EL (cell line): ENCODE results near the gene SSRP1.
A peak's percentile ranks its signal among the peaks of the same experiment; 100 is the strongest.
"Not testable (repeated sequence)": the region's sequence is repeated elsewhere in the genome, so short reads cannot be mapped to it uniquely, and the experiment has no call there.

Experiments used
- DNase-seq: peaks from one replicate; pipeline ENCODE4 v3.0.0-alpha.2; 2016

The SSRP1 gene

GRCh38 chr11:57313071-57313787 is 22.5 kb downstream of the SSRP1 start:
- DNase-seq = no peak

GRCh38 chr11:57312511-57313021 is 23.1 kb downstream of the SSRP1 start:
- no peak for DNase-seq

- peak; percentile 98 for DNase-seq
Observed at GRCh38 chr11:57311109-57311936, 24.4 kb downstream of the SSRP1 start.

DNA sequence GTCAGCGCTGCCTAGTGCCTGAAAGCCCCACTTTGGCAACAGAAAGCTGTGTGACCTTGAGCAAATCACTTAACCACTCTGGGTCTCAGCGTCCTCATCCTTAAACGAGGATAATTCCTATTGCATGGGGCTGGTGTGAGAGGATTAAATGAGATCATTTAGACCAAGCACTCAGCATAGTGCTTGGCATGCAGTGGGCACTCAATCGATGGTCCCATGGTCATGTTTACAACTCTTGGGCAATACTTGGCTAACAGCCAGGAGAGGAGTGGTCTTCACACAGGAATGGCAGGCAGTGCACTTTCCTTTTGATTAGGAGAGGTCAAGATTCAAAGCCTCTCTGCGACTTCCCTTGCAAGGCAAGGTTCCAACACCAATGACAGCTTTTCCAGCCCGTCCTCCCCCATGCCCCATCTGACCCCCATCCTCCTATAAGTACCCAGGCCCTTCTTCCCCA is 25.0 kb downstream of the SSRP1 start:
- DNase-seq = no peak

GRCh38 chr11:57310091-57310490 is 25.6 kb downstream of the SSRP1 start:
- no peak for DNase-seq

DNA sequence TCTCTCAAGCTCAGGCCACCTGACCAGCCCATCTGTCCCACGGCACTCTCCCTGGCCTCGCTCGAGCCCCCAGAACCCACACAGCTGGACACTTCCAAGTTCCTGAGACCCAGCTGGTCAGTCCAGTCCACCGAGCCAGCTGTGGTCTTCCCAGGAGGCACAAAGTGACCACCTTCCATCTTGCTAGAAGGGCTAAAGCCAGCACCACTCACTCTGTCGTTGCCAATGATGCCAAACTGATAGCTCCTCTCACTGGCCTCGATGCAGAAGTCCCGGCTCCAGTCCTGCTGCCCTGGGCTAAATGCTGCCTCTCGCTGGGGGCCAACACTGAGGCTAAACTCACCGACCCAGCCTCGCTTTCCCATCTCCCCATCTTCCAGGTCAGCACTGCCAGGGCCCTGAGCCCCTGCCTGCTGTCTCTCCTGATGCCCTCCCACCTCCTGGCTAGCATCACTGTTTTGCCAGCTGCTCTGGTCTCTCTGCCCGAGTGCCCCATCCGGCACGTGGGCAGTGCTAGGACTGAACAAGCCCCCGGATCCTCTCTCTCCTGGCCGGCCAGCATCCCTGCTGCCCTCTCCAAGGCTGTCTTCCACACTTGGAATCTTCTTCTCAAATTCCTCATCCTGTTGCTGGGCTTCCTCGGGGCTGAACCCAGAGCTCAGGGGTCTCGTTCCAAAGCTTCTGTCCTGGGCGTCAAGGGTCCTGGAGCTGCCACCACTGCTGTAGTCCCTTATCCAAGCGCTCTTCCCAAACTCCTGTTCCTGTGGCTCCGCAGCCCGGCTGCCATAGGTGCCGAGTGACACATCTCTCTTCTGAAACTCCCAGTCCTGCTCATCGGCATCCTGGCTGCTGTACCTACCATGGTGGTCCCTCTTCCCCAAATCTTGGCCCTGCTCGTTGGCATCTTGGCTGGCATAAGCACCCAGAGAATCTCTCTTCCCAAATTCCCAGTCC is 26.3 kb downstream of the SSRP1 start:
- no peak for DNase-seq

- no peak for DNase-seq
Observed at GRCh38 chr11:57308426-57309060, 27.1 kb downstream of the SSRP1 start.

- no peak for DNase-seq
Observed at GRCh38 chr11:57307666-57308270, 27.9 kb downstream of the SSRP1 start.

DNA sequence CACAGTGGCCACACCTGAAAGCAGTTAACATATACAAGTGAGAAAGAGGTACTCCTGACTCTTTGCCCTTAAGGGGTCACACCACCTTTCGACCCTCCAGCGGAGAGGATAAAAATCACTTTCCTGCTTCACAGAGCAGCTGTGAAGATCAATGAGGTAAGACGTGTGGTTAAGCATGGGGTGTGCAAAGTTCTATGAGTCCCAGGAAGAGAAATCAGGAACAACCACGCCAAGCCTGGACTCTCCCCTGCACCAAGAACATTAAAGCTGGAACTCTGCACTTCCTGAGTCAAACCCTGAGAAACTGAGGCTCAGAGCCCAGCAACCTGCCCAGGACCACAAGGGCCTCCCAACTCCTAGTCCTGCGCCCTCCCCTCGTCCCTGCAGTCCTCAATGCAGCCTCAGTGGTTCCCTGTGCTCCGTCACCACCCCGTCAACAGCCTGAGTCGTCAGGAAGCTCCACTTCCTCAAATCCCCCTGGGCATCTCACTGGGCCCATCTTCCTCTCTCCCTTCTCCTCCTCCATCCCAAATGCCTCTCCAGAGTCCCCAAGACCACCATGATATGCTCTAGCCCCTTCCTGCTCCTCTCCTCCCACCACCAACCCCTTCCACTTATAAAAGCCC is 28.6 kb downstream of the SSRP1 start:
- no peak for DNase-seq

DNA sequence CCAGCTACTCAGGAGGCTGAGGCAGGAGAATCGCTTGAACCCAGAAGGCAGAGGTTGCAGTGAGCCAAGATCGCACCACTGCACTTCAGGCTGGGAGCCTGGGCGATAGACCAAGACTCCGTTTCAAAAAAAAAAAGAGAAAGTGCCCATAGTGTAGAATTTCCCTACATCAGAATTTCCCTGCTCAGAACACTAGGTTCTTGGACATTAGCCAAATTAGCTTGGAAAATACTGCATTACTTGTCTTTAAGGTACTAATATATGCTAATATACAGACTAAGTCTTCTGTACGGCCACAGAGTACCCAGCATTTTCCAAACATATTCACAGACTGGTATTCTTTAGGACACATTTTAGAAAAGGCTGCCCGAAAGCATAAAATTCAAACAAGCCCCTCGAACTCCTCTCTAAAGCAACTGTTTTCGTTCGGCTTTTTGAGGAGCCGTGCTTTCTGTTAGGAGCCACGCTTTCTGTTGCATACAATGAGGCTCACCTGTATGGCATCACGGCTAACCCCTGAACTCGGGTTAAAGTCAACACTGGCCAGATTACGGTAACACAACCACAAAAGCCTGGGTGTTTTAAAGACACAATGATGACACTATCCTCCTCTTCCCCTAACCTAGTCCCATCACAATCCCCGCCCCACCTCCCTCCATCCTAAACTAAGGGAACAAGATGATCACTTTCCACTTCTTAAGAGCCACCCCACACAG is 29.4 kb downstream of the SSRP1 start:
- DNase-seq = no peak

GRCh38 chr11:57305523-57305922 is 30.2 kb downstream of the SSRP1 start:
- DNase-seq = no peak

DNA sequence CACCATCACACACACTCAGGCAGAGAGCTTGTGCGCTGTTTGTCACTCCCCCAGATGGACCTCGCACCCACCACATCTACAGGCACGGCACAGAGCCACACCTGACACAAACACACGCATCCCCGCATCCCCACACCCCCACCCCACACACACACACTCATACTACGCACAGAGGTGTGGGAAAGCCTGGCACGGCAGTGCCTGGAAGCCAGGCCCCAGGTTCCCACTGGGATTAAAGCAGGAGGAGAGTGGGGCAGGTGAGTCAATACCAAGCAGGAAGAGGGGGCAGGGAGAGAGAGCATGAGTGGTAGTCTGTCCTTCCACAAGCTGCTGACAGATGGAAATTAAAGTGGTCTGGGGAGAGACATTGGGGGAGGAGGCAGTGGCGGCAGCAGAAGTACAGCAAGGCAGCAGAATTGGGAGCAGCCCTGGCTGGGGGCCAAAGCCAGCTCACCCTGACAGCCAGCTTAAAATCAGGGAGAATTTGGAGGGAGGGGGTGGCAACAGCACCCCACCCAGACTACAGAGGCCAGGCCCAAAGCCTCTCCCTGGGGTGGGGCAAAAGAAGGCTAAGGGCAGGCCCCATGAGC is 31.6 kb downstream of the SSRP1 start:
- DNase-seq = no peak

- DNase-seq = no peak
Observed at GRCh38 chr11:57303280-57303989, 32.3 kb downstream of the SSRP1 start.

- no peak for DNase-seq
Observed at GRCh38 chr11:57302489-57302888, 33.2 kb downstream of the SSRP1 start.

- no peak for DNase-seq
Observed at GRCh38 chr11:57301711-57302423, 33.8 kb downstream of the SSRP1 start.

- DNase-seq = no peak
Observed at GRCh38 chr11:57300785-57301184, 34.9 kb downstream of the SSRP1 start.

DNA sequence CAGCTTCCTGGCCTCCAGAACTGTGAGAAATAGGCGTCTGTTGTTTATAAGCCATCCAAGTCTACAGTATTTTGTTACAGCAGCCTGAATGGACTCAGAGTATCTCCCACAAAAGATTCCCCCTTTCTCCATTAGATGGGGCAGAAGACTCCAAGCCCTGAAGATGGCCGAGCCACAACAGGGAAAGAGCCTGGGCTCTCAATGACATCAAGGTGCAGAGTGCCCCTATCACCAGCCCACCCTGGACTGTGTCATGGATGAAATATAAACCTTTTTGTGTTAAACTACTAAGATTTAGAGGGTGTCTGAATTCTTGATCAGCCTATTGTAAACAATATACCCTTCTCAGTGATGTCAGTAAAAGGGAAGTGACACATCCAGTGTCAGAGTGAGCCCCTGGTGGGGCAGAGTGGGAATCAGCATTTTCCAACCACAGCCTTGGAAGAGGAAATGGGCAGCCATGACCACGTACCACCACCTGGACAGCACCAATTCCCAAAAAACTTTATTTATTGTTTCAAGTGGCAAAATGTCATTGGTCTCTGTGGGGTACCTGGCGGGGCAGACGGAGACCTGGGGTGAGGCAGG is 36.4 kb downstream of the SSRP1 start:
- DNase-seq = no peak

GRCh38 chr11:57297221-57297620 is 38.5 kb downstream of the SSRP1 start:
- no peak for DNase-seq

DNA sequence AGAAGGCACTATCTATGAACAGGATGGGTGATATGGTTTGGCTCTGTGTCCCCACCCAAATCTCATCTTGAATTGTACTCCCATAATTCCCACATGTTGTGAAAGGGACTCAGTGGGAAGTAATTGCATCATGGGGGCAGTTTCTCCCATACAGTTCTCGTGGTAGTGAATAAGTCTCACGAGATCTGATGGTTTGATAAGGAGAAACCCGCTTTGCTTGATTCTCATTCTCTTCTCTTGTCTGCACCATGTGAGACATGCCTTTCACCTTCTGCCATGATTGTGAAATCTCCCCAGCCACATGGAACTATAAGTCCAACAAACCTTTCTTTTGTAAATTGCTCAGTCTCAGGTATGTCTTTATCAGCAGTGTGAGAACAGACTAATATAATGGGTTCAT is 39.5 kb downstream of the SSRP1 start:
- DNase-seq = not testable (repeated sequence)
